CD4-positive, alpha-beta memory T cell (primary cell): Measurements from ENCODE around the gene TMPRSS7. TPM values are rescaled to one million over a fixed set of nuclear protein-coding genes. Genes with fewer than 3 reads are reported as not detected.
"Not testable (repeated sequence)": the region's sequence is repeated elsewhere in the genome, so short reads cannot be mapped to it uniquely, and the experiment has no call there.

Source experiments
- CTCF ChIA-PET: fragments of 350-600 bp; sonication (Branson Sonifier 250); formaldehyde crosslinking; loops from one replicate; lab custom pipeline; 2021; ENCODE audit warnings: inconsistent platforms; ENCODE audit not compliant: partially characterized antibody; lab: Charles Lee
- POLR2A ChIA-PET: fragments of 350-600 bp; sonication (Branson Sonifier 250); formaldehyde crosslinking; loops from one replicate; lab custom pipeline; 2021; ENCODE audit not compliant: partially characterized antibody; lab: Charles Lee
- DNase-seq, 5 donors: peaks; one replicate each; pipeline versions ENCODE4 v3.0.0 to v3.0.0-alpha.2; 2020 to 2022; ENCODE audit warnings: mixed read lengths in 1 of 5
- H3K27ac ChIP-seq: one replicate; pipeline ENCODE4 v1.7.0; 2013; ENCODE audit warnings: low read depth, low read length
- H3K27me3 ChIP-seq: 2 replicates; pipeline ENCODE4 v1.7.0; 2013; ENCODE audit warnings: mild to moderate bottlenecking, low read length, moderate library complexity; ENCODE audit not compliant: insufficient read depth
- H3K36me3 ChIP-seq: 2 replicates; pipeline ENCODE4 v1.7.0; 2013; ENCODE audit warnings: mild to moderate bottlenecking, low read length, moderate library complexity; ENCODE audit not compliant: insufficient read depth
- H3K4me1 ChIP-seq: 2 replicates; pipeline ENCODE4 v1.7.0; 2013; ENCODE audit warnings: mild to moderate bottlenecking, low read length, moderate library complexity; ENCODE audit not compliant: insufficient read depth
- H3K4me3 ChIP-seq, 2 donors: one replicate each; pipeline ENCODE4 v1.7.0; 2013; ENCODE audit warnings: low read length in 2 of 2, mild to moderate bottlenecking in 1 of 2
- H3K9me3 ChIP-seq, 2 donors: one replicate each; pipeline ENCODE4 v1.7.0; 2013; ENCODE audit warnings: low read length in 2 of 2, control low read depth in 1 of 2; ENCODE audit not compliant: control insufficient read depth in 1 of 2
- H3K27ac Mint-ChIP-seq, 7 donors: one replicate each; pipeline ENCODE4 v1.8.0; 2020 to 2021; ENCODE audit warnings: mixed read lengths in 7 of 7, mild to moderate bottlenecking in 6 of 7, inconsistent platforms in 3 of 7, moderate library complexity in 3 of 7
- H3K27me3 Mint-ChIP-seq, 2 donors: one replicate each; pipeline ENCODE4 v1.8.0; 2020 to 2021; ENCODE audit warnings: mixed read lengths in 2 of 2
- H3K36me3 Mint-ChIP-seq, 2 donors: one replicate each; pipeline ENCODE4 v1.8.0; 2020 to 2021; ENCODE audit warnings: mixed read lengths in 2 of 2, inconsistent platforms in 1 of 2, mild to moderate bottlenecking in 1 of 2
- H3K4me1 Mint-ChIP-seq, 4 donors: one replicate each; pipeline ENCODE4 v1.8.0; 2020 to 2021; ENCODE audit warnings: mixed read lengths in 4 of 4, mild to moderate bottlenecking in 1 of 4
- H3K4me3 Mint-ChIP-seq, 8 donors: one replicate each; pipeline ENCODE4 v1.8.0; 2020 to 2021; ENCODE audit warnings: mixed read lengths in 8 of 8, mild to moderate bottlenecking in 7 of 8, moderate library complexity in 6 of 8, inconsistent platforms in 3 of 8
- H3K9me3 Mint-ChIP-seq, 8 donors: one replicate each; pipeline ENCODE4 v1.8.0; 2020 to 2021; ENCODE audit warnings: mixed read lengths in 8 of 8, mild to moderate bottlenecking in 5 of 8, inconsistent platforms in 3 of 8, moderate library complexity in 1 of 8
- intact Hi-C: fragments of 100-400 bp; cut with micrococcal nuclease; formaldehyde crosslinking; loops from one replicate; pipeline ENCODE4 v1.15.1; 2023
- polyA plus RNA-seq, 2 donors: library from polyadenylated mRNA; unstranded; fragments of 300-500 nt; fragmentation: Illumina TruSeq; gene quantifications; one replicate each; pipeline ENCODE4 v1.2.3, GENCODE V29; 2021
- total RNA-seq, 2 experiments: library from RNA; stranded (reverse); gene quantifications; one replicate each; pipeline ENCODE4 v1.2.3, GENCODE V29; 2021

TMPRSS7 gene
- total and polyA plus RNA-seq, 4 experiments from 2014 or later = 0.15 to 0.26 (median 0.26) TPM; not detected in 1

DNA sequence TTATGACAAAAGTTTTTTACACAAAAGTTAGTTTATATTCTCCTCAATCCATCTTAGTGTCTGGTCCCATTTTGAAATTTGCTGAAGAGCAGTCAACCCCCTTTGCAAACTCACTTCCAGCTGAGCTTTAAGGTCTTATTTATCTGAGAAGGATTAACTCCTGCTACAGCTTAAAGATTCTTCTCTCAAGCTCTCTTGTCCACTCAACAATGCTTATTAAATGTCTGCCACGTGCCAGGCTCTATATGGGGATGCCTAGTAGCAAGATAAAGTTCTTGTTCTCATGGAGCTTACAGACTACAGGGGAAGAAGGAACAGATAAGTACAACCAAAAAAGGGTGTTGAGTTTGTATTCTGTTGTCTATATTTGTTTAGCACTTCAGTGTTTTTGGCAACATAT lies 18.7 kb downstream of the TMPRSS7 start:
- ChIA-PET POLR2A (no interaction called here), CTCF (interaction anchor here (1.5 to 3.6 kb wide), 2 partner anchors 10 to 14 kb away, joined by 3 to 43 read pairs; no protein-coding TSS in a partner anchor)
- Mint-ChIP-seq H3K36me3 (no peaks in the 10 kb centered on the region), H3K9me3 (peaks cover 0 to 2% (median 0%) of the 10 kb centered on the region in 8 donors), H3K4me3 (no peak overlapping the region), H3K4me1 (peaks cover 4 to 12% (median 5%) of the 10 kb centered on the region in 4 donors), H3K27me3 (peaks cover 4 to 18% of the 10 kb centered on the region in 2 donors), H3K27ac (no peak overlapping the region)
- H3K4me3 ChIP-seq = no peak overlapping the region
- H3K4me1 ChIP-seq = no peaks in the 10 kb centered on the region
- intact Hi-C loops = no loop called here
- no peaks in the 10 kb centered on the region for H3K36me3 ChIP-seq
- H3K9me3 ChIP-seq = no peaks in the 10 kb centered on the region
- no peak for DNase-seq
- no peak overlapping the region for H3K27ac ChIP-seq
- H3K27me3 ChIP-seq = no peaks in the 10 kb centered on the region

DNA sequence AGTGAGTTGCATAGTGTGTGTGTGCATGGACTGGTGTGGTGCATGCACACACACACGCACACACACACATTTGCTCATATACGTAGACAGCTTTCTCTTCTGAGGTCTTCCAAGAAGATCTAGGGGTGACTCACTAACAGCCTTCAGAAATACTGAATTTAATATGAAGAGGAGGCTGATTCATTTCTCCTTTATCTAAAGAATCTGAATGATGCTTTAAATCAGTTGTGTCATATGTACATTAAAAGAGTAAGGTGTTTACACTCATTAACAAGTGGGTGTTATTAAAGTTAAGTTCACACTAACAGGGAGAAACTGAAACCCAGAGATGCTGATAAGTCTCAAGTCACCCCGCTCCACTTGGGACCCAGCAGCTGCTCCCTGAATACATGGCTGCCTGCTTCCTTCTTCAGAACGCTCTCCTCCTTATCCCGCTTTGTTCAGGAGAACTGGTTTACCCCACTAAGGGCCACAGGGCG lies 22.0 kb downstream of the TMPRSS7 start:
- H3K4me3 Mint-ChIP-seq = peak overlapping the region in 3 of 8 donors; percentile 3 to 53 (median 34)

DNA sequence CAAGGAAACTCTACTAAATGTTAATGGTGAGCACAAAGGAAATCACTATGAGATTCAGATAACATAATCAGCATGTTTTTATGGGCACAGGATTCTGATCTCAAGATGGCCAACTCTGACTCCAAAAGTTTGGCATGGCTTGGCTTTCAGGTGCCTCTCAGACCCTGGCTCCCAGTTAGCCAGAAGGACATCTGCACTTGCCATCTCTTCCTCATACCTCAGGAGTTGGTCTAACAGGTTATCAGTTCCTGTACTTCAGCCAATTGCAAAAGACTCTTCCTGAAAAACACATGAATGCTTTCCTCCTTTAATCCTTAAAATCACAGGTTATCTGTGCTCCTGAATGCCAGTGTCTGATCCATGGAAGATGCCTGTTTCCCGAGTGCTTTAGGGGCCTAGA lies 25.0 kb downstream of the TMPRSS7 start:
- Histone ChIP-seq H3K27me3 (no peaks in the 10 kb centered on the region), H3K4me3 (no peak overlapping the region), H3K27ac (no peak overlapping the region), H3K4me1 (no peaks in the 10 kb centered on the region), H3K36me3 (no peaks in the 10 kb centered on the region), H3K9me3 (no peaks in the 10 kb centered on the region)
- peaks cover 4 to 12% (median 5%) of the 10 kb centered on the region in 4 donors for H3K4me1 Mint-ChIP-seq
- H3K4me3 Mint-ChIP-seq = no peak overlapping the region
- intact Hi-C loops = no loop called here
- no peak overlapping the region for H3K27ac Mint-ChIP-seq
- peaks cover 0 to 11% of the 10 kb centered on the region in 2 donors for H3K27me3 Mint-ChIP-seq
- CTCF ChIA-PET = no interaction called here
- no peak for DNase-seq
- H3K36me3 Mint-ChIP-seq = no peaks in the 10 kb centered on the region
- POLR2A ChIA-PET = no interaction called here
- peaks cover 0 to 4% (median 1%) of the 10 kb centered on the region in 8 donors for H3K9me3 Mint-ChIP-seq

More for the DNA sequence above, 22.0 kb downstream of the TMPRSS7 start:
- H3K27ac ChIP-seq = no peak overlapping the region
- ChIA-PET CTCF (interaction anchor here (2.2 kb wide), 1 partner anchor 13 kb away, joined by 11 read pairs; no protein-coding TSS in a partner anchor), POLR2A (interaction anchor here (0.6 kb wide), 1 partner anchor 11 kb away, joined by 3 read pairs; no protein-coding TSS in a partner anchor)
- Mint-ChIP-seq H3K9me3 (peaks cover 0 to 4% (median 1%) of the 10 kb centered on the region in 8 donors), H3K36me3 (no peaks in the 10 kb centered on the region), H3K4me1 (peaks cover 4 to 12% (median 5%) of the 10 kb centered on the region in 4 donors), H3K27ac (no peak overlapping the region), H3K27me3 (peaks cover 2 to 21% of the 10 kb centered on the region in 2 donors)
- H3K27me3 ChIP-seq = no peaks in the 10 kb centered on the region
- no peaks in the 10 kb centered on the region for H3K9me3 ChIP-seq
- H3K4me3 ChIP-seq = no peak overlapping the region
- intact Hi-C loops = no loop called here
- no peak for DNase-seq
- H3K4me1 ChIP-seq = no peaks in the 10 kb centered on the region
- no peaks in the 10 kb centered on the region for H3K36me3 ChIP-seq

- Histone ChIP-seq H3K27ac (no peak overlapping the region), H3K4me3 (no peak overlapping the region), H3K27me3 (no peaks in the 10 kb centered on the region), H3K36me3 (no peaks in the 10 kb centered on the region), H3K9me3 (no peaks in the 10 kb centered on the region), H3K4me1 (no peaks in the 10 kb centered on the region)
- Mint-ChIP-seq H3K9me3 (peaks cover 0 to 4% (median 1%) of the 10 kb centered on the region in 8 donors), H3K27me3 (peaks cover 0 to 11% of the 10 kb centered on the region in 2 donors), H3K36me3 (no peaks in the 10 kb centered on the region), H3K4me1 (peaks cover 4 to 12% (median 5%) of the 10 kb centered on the region in 4 donors), H3K27ac (no peak overlapping the region), H3K4me3 (no peak overlapping the region)
- intact Hi-C loops = no loop called here
- ChIA-PET CTCF (no interaction called here), POLR2A (no interaction called here)
- no peak for DNase-seq
Measured at GRCh38 chr3:112061152-112061551, 26.6 kb downstream of the TMPRSS7 start.

DNA sequence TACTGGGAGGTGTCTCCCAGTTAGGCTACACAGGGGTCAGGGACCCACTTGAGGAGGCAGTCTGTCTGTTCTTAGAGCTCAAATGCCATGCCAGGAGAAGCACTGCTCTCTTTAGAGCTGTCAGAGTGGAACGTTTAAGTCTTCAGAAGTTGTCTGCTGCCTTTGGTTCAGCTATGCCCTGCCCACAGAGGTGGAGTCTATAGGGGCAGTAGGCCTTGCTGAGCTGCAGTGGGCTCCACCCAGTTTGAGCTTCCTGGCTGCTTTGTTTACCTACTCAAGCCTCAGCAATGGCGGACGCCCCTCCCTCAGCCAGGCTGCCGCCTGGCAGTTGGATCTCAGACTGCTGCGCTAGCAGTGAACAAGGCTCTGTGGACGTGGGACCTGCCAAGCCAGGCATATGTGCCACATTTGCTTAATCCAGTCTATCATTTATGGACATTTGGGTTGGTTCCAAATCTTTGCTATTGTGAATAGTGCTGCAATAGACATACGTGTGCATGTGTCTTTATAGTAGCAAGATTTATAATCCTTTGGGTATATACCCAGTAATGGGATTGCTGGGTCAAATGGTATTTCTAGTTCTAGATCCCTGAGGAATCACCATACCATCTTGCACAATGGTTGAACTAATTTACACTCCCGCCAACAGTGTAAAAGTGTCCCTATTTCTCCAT lies 38.0 kb downstream of the TMPRSS7 start:
- Mint-ChIP-seq H3K27ac (peak overlapping the region; percentile 89 to 97 (median 93)), H3K9me3 (peaks cover 2 to 20% (median 12%) of the 10 kb centered on the region in 8 donors), H3K4me3 (peak overlapping the region; percentile 80 to 93 (median 86)), H3K4me1 (peaks cover 28 to 60% (median 40%) of the 10 kb centered on the region in 4 donors), H3K36me3 (peaks cover 0 to 12% of the 10 kb centered on the region in 2 donors)
- H3K36me3 ChIP-seq, H3K9me3 ChIP-seq, H3K27me3 Mint-ChIP-seq, H3K27me3 ChIP-seq: not testable (repeated sequence)
- POLR2A ChIA-PET = interaction anchor here (0.6 to 1.7 kb wide), 12 partner anchors 12 to 489 kb away, joined by 3 to 6 read pairs (median 4); partner anchors contain the start of genes ABHD10, ATG3, GCSAM and SLC35A5
- CTCF ChIA-PET = interaction anchor here (1.0 to 1.9 kb wide), 10 partner anchors 12 to 212 kb away, joined by 3 to 5 read pairs (median 3); partner anchors contain the start of gene ABHD10
- Histone ChIP-seq H3K27ac (peak overlapping the region; percentile 45), H3K4me3 (peak overlapping the region in 1 of 2 donors; percentile 37), H3K4me1 (peaks cover 35% of the 10 kb centered on the region)
- DNase-seq = peak; percentile 73 to 90 (median 82)
- intact Hi-C loops = loop anchor here (1.0 to 10.0 kb wide), 3 partner anchors 29 to 922 kb away; partner anchors contain the start of genes ABHD10 and GTPBP8

GRCh38 chr3:112074006-112074405 lies 39.5 kb downstream of the TMPRSS7 start:
- Histone ChIP-seq H3K4me1 (peaks cover 35% of the 10 kb centered on the region), H3K36me3 (no peaks in the 10 kb centered on the region), H3K4me3 (no peak overlapping the region), H3K9me3 (no peaks in the 10 kb centered on the region), H3K27me3 (no peaks in the 10 kb centered on the region), H3K27ac (no peak overlapping the region)
- CTCF ChIA-PET = no interaction called here
- intact Hi-C loops = loop anchor here (2.0 to 10.0 kb wide), 3 partner anchors 53 to 921 kb away; partner anchors contain the start of genes ABHD10 and GTPBP8
- Mint-ChIP-seq H3K36me3 (peaks cover 0 to 11% of the 10 kb centered on the region in 2 donors), H3K27ac (peak overlapping the region in 5 of 7 donors; percentile 23 to 88 (median 42)), H3K27me3 (no peaks in the 10 kb centered on the region), H3K9me3 (peaks cover 2 to 16% (median 7%) of the 10 kb centered on the region in 8 donors), H3K4me1 (peaks cover 28 to 60% (median 40%) of the 10 kb centered on the region in 4 donors), H3K4me3 (peak overlapping the region in 3 of 8 donors; percentile 22 to 38 (median 36))
- POLR2A ChIA-PET = no interaction called here
- no peak for DNase-seq
